ENCODE data around the gene MRM3.

Gene MRM3

DNA sequence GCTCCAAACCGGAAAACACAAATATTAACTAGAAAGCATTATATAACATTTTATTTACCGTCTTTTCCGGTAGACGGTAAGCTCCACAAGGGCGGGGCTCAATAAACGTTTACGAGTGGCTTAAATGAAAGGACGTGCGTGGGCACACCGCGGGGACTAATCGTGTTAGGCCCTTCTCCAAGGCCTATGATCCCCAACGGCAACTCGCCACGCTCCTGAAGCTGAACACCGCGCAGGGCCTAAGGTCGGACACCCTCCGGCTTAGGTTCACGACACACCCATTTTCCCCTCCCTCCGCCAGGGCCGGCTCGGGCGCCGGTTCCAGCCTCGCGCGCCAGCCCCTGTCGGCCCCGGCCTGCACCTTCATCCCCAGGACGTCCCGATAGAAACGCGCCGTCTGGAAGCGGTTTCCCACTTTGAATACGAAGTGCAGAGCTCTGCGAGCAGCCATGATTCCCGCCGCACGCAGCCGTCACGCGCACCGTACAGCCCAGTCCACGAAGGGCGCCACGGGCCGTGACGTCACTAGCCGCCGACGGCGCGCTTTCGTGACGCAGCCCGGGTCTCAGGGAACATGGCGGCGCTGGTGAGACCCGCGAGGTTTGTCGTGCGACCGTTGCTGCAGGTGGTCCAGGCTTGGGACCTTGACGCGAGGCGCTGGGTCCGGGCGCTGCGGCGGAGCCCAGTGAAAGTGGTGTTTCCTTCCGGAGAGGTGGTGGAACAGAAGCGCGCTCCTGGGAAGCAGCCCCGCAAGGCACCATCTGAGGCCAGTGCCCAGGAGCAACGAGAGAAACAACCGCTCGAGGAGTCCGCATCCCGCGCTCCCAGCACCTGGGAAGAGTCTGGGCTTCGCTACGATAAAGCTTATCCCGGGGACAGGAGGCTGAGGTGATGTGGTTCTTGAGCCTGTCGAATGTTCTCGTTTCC lies at the start of gene MRM3, which contains the start of gene GLOD4 (continued):
- no peak for TF ChIP-seq ZNF645 (tag by site-specific recombination; IDR thresholded peaks at IDR 0.05)
- TF ChIP-seq YY1 (tag by site-specific recombination; IDR thresholded peaks at IDR 0.05), result peak; percentile 99
- no peak for TF ChIP-seq MEIS1 (CRISPR knock-in tag; IDR thresholded peaks at IDR 0.05; ENCODE audit: borderline replicate concordance)
- TF ChIP-seq, protein P1, sequence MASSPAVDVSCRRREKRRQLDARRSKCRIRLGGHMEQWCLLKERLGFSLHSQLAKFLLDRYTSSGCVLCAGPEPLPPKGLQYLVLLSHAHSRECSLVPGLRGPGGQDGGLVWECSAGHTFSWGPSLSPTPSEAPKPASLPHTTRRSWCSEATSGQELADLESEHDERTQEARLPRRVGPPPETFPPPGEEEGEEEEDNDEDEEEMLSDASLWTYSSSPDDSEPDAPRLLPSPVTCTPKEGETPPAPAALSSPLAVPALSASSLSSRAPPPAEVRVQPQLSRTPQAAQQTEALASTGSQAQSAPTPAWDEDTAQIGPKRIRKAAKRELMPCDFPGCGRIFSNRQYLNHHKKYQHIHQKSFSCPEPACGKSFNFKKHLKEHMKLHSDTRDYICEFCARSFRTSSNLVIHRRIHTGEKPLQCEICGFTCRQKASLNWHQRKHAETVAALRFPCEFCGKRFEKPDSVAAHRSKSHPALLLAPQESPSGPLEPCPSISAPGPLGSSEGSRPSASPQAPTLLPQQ (tag by site-specific recombination; IDR thresholded peaks at IDR 0.05), result peak; percentile 84
- peak; percentile 43; the same call in 1 of the 2 replicates for TF ChIP-seq PATZ1 (tag by site-specific recombination; IDR thresholded peaks at IDR 0.05)
- TF ChIP-seq ZNF184 (tag by site-specific recombination; IDR thresholded peaks at IDR 0.05), result no peak
- TF ChIP-seq ZNF513 (tag by site-specific recombination; IDR thresholded peaks at IDR 0.05), result no peak
- peak; percentile 87 for TF ChIP-seq CTCF (tag by site-specific recombination; IDR thresholded peaks at IDR 0.05)
- TF ChIP-seq PBX3 (CRISPR knock-in tag; IDR thresholded peaks at IDR 0.05), result peak; percentile 85; the same call in 1 of the 2 replicates
- 0 out of 2 replicates have a peak, but pooled peaks have one; percentile 8 for TF ChIP-seq HOXD13 (CRISPR knock-in tag; IDR thresholded peaks at IDR 0.05; ENCODE audit: borderline replicate concordance)
- 0 out of 2 replicates have a peak, but pooled peaks have one; percentile 15 for TF ChIP-seq ZFP69B (tag by site-specific recombination; IDR thresholded peaks at IDR 0.05)
- TF ChIP-seq GFI1B (tag by site-specific recombination; IDR thresholded peaks at IDR 0.05), result no peak
- TF ChIP-seq ZNF571 (tag by site-specific recombination; IDR thresholded peaks at IDR 0.05), result no peak
- peak; percentile 97 for TF ChIP-seq ZNF501 (tag by site-specific recombination; IDR thresholded peaks at IDR 0.05)
- TF ChIP-seq ZNF121 (tag by site-specific recombination; IDR thresholded peaks at IDR 0.05), result no peak; the same call in 1 of the 2 replicates
- TF ChIP-seq, protein P2, sequence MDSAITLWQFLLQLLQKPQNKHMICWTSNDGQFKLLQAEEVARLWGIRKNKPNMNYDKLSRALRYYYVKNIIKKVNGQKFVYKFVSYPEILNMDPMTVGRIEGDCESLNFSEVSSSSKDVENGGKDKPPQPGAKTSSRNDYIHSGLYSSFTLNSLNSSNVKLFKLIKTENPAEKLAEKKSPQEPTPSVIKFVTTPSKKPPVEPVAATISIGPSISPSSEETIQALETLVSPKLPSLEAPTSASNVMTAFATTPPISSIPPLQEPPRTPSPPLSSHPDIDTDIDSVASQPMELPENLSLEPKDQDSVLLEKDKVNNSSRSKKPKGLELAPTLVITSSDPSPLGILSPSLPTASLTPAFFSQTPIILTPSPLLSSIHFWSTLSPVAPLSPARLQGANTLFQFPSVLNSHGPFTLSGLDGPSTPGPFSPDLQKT (IDR thresholded peaks at IDR 0.05; ENCODE audit: borderline replicate concordance, low read depth, low read length), result no peak
- TF ChIP-seq ZBTB1 (tag by site-specific recombination; IDR thresholded peaks at IDR 0.05), result 0 out of 2 replicates have a peak, but pooled peaks have one; percentile 9
- peak; percentile 74; the same call in 1 of the 2 replicates for TF ChIP-seq ZNF394 (tag by site-specific recombination; IDR thresholded peaks at IDR 0.05; ENCODE audit: borderline replicate concordance)
- TF ChIP-seq ZFP37 (tag by site-specific recombination; IDR thresholded peaks at IDR 0.05), result peak; percentile 96
- no peak for TF ChIP-seq ZNF274 (IDR thresholded peaks at IDR 0.05; ENCODE audit: low read length)
- TF ChIP-seq ZNF274 (tag by site-specific recombination; IDR thresholded peaks at IDR 0.05; ENCODE audit: borderline replicate concordance), result no peak
- TF ChIP-seq RBAK (tag by site-specific recombination; IDR thresholded peaks at IDR 0.05), result no peak
- no peak for TF ChIP-seq ZNF514 (tag by site-specific recombination; IDR thresholded peaks at IDR 0.05)
- TF ChIP-seq ZNF266 (tag by site-specific recombination; IDR thresholded peaks at IDR 0.05; ENCODE audit: low read depth), result no peak
- TF ChIP-seq, protein P3, sequence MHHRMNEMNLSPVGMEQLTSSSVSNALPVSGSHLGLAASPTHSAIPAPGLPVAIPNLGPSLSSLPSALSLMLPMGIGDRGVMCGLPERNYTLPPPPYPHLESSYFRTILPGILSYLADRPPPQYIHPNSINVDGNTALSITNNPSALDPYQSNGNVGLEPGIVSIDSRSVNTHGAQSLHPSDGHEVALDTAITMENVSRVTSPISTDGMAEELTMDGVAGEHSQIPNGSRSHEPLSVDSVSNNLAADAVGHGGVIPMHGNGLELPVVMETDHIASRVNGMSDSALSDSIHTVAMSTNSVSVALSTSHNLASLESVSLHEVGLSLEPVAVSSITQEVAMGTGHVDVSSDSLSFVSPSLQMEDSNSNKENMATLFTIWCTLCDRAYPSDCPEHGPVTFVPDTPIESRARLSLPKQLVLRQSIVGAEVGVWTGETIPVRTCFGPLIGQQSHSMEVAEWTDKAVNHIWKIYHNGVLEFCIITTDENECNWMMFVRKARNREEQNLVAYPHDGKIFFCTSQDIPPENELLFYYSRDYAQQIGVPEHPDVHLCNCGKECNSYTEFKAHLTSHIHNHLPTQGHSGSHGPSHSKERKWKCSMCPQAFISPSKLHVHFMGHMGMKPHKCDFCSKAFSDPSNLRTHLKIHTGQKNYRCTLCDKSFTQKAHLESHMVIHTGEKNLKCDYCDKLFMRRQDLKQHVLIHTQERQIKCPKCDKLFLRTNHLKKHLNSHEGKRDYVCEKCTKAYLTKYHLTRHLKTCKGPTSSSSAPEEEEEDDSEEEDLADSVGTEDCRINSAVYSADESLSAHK (tag by site-specific recombination; IDR thresholded peaks at IDR 0.05), result peak; percentile 40; the same call in 1 of the 2 replicates

All from HEK293 (cell line).